ENCODE measurements around the gene IMPACT.

Gene IMPACT

GRCh38 chr18:24420551-24420950 is 5.9 kb upstream of the IMPACT start:
- in situ Hi-C loops (cut with HindIII; ENCODE audit: low sequenced_read_pairs), result loop anchor here (5.0 kb wide), 1 partner anchor 42 kb away; the partner anchor contains the start of gene HRH4

- in situ Hi-C loops (cut with HindIII; ENCODE audit: low sequenced_read_pairs), result loop anchor here (5.0 kb wide), 1 partner anchor 40 kb away; the partner anchor contains the start of gene HRH4
Observed at GRCh38 chr18:24421831-24422230, 4.6 kb upstream of the IMPACT start.

GRCh38 chr18:24426073-24426397 is 435 bp upstream of the IMPACT start:
- in situ Hi-C loops (cut with HindIII; ENCODE audit: low sequenced_read_pairs), result no loop called here

- in situ Hi-C loops (cut with HindIII; ENCODE audit: low sequenced_read_pairs), result no loop called here
Observed at GRCh38 chr18:24427484-24427883, 1.0 kb downstream of the IMPACT start.

GRCh38 chr18:24428709-24429108 is 2.2 kb downstream of the IMPACT start:
- in situ Hi-C loops (cut with HindIII; ENCODE audit: low sequenced_read_pairs), result no loop called here

GRCh38 chr18:24429188-24429587 is 2.7 kb downstream of the IMPACT start:
- in situ Hi-C loops (cut with HindIII; ENCODE audit: low sequenced_read_pairs), result no loop called here

GRCh38 chr18:24432618-24433017 is 6.1 kb downstream of the IMPACT start:
- in situ Hi-C loops (cut with HindIII; ENCODE audit: low sequenced_read_pairs), result no loop called here

GRCh38 chr18:24436939-24437338 is 10.5 kb downstream of the IMPACT start:
- in situ Hi-C loops (cut with HindIII; ENCODE audit: low sequenced_read_pairs), result no loop called here

- in situ Hi-C loops (cut with HindIII; ENCODE audit: low sequenced_read_pairs), result no loop called here
Observed at GRCh38 chr18:24443870-24444269, 17.4 kb downstream of the IMPACT start.

GRCh38 chr18:24446453-24446852 is 20.0 kb downstream of the IMPACT start:
- in situ Hi-C loops (cut with HindIII; ENCODE audit: low sequenced_read_pairs), result no loop called here

- in situ Hi-C loops (cut with HindIII; ENCODE audit: low sequenced_read_pairs), result no loop called here
Observed at GRCh38 chr18:24446953-24447538, 20.6 kb downstream of the IMPACT start.

GRCh38 chr18:24447961-24448360 is 21.5 kb downstream of the IMPACT start:
- in situ Hi-C loops (cut with HindIII; ENCODE audit: low sequenced_read_pairs), result no loop called here

- in situ Hi-C loops (cut with HindIII; ENCODE audit: low sequenced_read_pairs), result no loop called here
Observed at GRCh38 chr18:24456549-24456948, 30.1 kb downstream of the IMPACT start.

GRCh38 chr18:24459772-24460171 is 33.3 kb downstream of the IMPACT start:
- in situ Hi-C loops (cut with HindIII; ENCODE audit: low sequenced_read_pairs), result loop anchor here (5.0 kb wide), 1 partner anchor 37 kb away; no protein-coding TSS in a partner anchor

GRCh38 chr18:24460388-24460787 is 33.9 kb downstream of the IMPACT start, which contains the start of gene HRH4:
HRH4 (plus strand) TSS chr18:24460637; CDS start chr18:24460729, 92 bp downstream.
- in situ Hi-C loops (cut with HindIII; ENCODE audit: low sequenced_read_pairs), result loop anchor here (5.0 kb wide), 1 partner anchor 38 kb away; no protein-coding TSS in a partner anchor

- in situ Hi-C loops (cut with HindIII; ENCODE audit: low sequenced_read_pairs), result loop anchor here (5.0 kb wide), 1 partner anchor 40 kb away; no protein-coding TSS in a partner anchor
Observed at GRCh38 chr18:24461996-24462395, 35.5 kb downstream of the IMPACT start.

- in situ Hi-C loops (cut with HindIII; ENCODE audit: low sequenced_read_pairs), result loop anchor here (5.0 kb wide), 1 partner anchor 41 kb away; no protein-coding TSS in a partner anchor
Observed at GRCh38 chr18:24462838-24463775, 36.6 kb downstream of the IMPACT start.

- in situ Hi-C loops (cut with HindIII; ENCODE audit: low sequenced_read_pairs), result no loop called here
Observed at GRCh38 chr18:24465486-24465885, 39.0 kb downstream of the IMPACT start.

- in situ Hi-C loops (cut with HindIII; ENCODE audit: low sequenced_read_pairs), result no loop called here
Observed at GRCh38 chr18:24466771-24467170, 40.3 kb downstream of the IMPACT start.

- in situ Hi-C loops (cut with HindIII; ENCODE audit: low sequenced_read_pairs), result no loop called here
Observed at GRCh38 chr18:24470022-24470618, 43.6 kb downstream of the IMPACT start.

GRCh38 chr18:24470805-24471204 is 44.3 kb downstream of the IMPACT start:
- in situ Hi-C loops (cut with HindIII; ENCODE audit: low sequenced_read_pairs), result no loop called here
